H1 (cell line): Measurements from ENCODE around the gene ART5. TPM values are rescaled to one million over a fixed set of nuclear protein-coding genes. Genes with fewer than 3 reads are reported as not detected.

Source experiments
- HDAC2 ChIP-seq, 2 experiments: fragments of 300-600 bp in 1 of 2; sonication (generic) in 1 of 2; IDR thresholded peaks; 2 replicates each; pipeline ENCODE4 v1.6.1; 2011 to 2012; ENCODE audit warnings: low read depth in 2 of 2, low read length in 2 of 2, mild to moderate bottlenecking in 2 of 2, moderate library complexity in 2 of 2, borderline replicate concordance in 1 of 2, inconsistent platforms in 1 of 2
- polyA plus RNA-seq, 7 experiments: library from polyadenylated mRNA; depleted of rRNA in 3 of 7; stranded (reverse) in 5 of 7; unstranded in 2 of 7; fragments of >200 nt in 5 of 7; fragments of 200-250 nt in 2 of 7; gene quantifications; 1 replicate in 5 of 7; 2 replicates in 1 of 7; 4 replicates in 1 of 7; pipeline versions ENCODE4 v1.2.1 to v1.2.3, GENCODE V29; 2011 to 2013; ENCODE audit warnings: missing spikeins in 2 of 7, mixed read lengths in 2 of 7
- total RNA-seq: library from RNA; stranded (reverse); fragmentation: NEBNext Ultra II Directional; extraction: Animal tissue kit (Norgen Biotek cat#: 25700); gene quantifications from 2 replicates; pipeline ENCODE4 v1.2.1, GENCODE V29; 2021

The ART5 gene
- total and polyA plus RNA-seq, 2 of the 8 experiments (the other 6 are each of a cell fraction or from before 2014, with no cell fraction given): 6.0 to 7.5 TPM

DNA sequence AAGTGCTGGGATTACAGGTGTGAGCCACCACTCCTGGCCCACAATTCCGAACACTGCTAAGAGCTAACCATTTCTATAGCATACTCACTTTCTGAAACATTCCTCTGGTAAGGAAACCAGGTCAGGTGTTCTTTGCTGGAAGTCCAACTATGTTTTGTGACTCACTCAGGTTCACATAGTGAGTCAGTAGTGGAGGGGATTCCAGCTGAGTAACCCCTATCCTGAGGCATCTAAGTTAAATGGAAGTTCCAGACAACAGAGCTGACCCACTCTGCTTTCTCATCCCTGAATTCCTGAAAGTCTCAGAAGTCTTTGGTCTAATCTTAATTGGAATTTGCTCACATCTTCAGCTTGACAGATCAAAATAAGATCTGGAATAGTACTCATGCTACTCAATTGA lies 32.4 kb upstream of the ART5 start (continued):
- TF ChIP-seq HDAC2 (IDR thresholded peaks at IDR 0.05; ENCODE audit: borderline replicate concordance in 1 of 2, low read depth in 2 of 2, low read length in 2 of 2): no peak
